GM19099 (cell line): ENCODE data around the gene LMX1A.

ENCODE experiments used
- POLR2A ChIP-seq: IDR thresholded peaks from 3 replicates; pipeline ENCODE4 v1.6.1; 2011; ENCODE audit warnings: low read depth; ENCODE audit not compliant: insufficient read length; ENCODE audit errors: extremely low read depth

LMX1A gene

GRCh38 chr1:165235777-165236291 lies 120.7 kb downstream of the LMX1A start:
- TF ChIP-seq POLR2A: no peak

- no peak for TF ChIP-seq POLR2A
Measured at GRCh38 chr1:165235155-165235776, 121.2 kb downstream of the LMX1A start.

- TF ChIP-seq POLR2A: no peak
Measured at GRCh38 chr1:165234149-165234548, 122.4 kb downstream of the LMX1A start.

GRCh38 chr1:165228676-165229075 lies 127.8 kb downstream of the LMX1A start:
- no peak for TF ChIP-seq POLR2A

- TF ChIP-seq POLR2A: no peak
Measured at GRCh38 chr1:165228111-165228655, 128.3 kb downstream of the LMX1A start.

- TF ChIP-seq POLR2A: no peak
Measured at GRCh38 chr1:165226326-165226725, 130.2 kb downstream of the LMX1A start.

- no peak for TF ChIP-seq POLR2A
Measured at GRCh38 chr1:165225650-165226049, 130.9 kb downstream of the LMX1A start.

- no peak for TF ChIP-seq POLR2A
Measured at GRCh38 chr1:165225062-165225461, 131.5 kb downstream of the LMX1A start.

- TF ChIP-seq POLR2A: no peak
Measured at GRCh38 chr1:165224504-165224903, 132.0 kb downstream of the LMX1A start.

GRCh38 chr1:165222580-165222979 lies 133.9 kb downstream of the LMX1A start:
- TF ChIP-seq POLR2A: no peak

- TF ChIP-seq POLR2A: no peak
Measured at GRCh38 chr1:165218731-165219130, 137.8 kb downstream of the LMX1A start.

GRCh38 chr1:165217958-165218357 lies 138.6 kb downstream of the LMX1A start:
- TF ChIP-seq POLR2A: no peak

GRCh38 chr1:165216254-165216653 lies 140.3 kb downstream of the LMX1A start:
- no peak for TF ChIP-seq POLR2A

- no peak for TF ChIP-seq POLR2A
Measured at GRCh38 chr1:165215676-165216075, 140.8 kb downstream of the LMX1A start.

GRCh38 chr1:165212229-165212628 lies 144.3 kb downstream of the LMX1A start:
- TF ChIP-seq POLR2A: no peak

- TF ChIP-seq POLR2A: no peak
Measured at GRCh38 chr1:165207853-165208515, 148.5 kb downstream of the LMX1A start.
